AG04449 (cell line): ENCODE data around the gene INTS15.

Source experiments
- CTCF ChIA-PET: fragments of 350-600 bp; formaldehyde crosslinking; extraction: SDS; loops from one replicate; lab custom pipeline; 2021; ENCODE audit warnings: antibody characterized with exemption; lab: Yijun Ruan, JAX
- POLR2A ChIA-PET: fragments of 400-600, 350-600 bp; formaldehyde crosslinking; extraction: SDS; loops from one replicate; lab custom pipeline; 2020; ENCODE audit warnings: antibody characterized with exemption, inconsistent platforms; lab: Yijun Ruan, JAX
- DNase-seq: peaks from one replicate; pipeline ENCODE4 v3.0.0-alpha.2; 2010; ENCODE audit warnings: low read depth, low spot score
- H3K4me3 ChIP-seq: 2 replicates; pipeline ENCODE4 v1.5.1; 2011; ENCODE audit warnings: low read depth, mild to moderate bottlenecking, control low read depth, low read length
- TF ChIP-seq, protein P1 (sequence below): IDR thresholded peaks from one replicate; pipeline ENCODE4 v1.5.1; 2011; ENCODE audit warnings: mild to moderate bottlenecking, moderate library complexity, low read length, control low read depth, inconsistent platforms; ENCODE audit not compliant: insufficient read depth; ENCODE audit errors: missing control alignments

Gene INTS15

DNA sequence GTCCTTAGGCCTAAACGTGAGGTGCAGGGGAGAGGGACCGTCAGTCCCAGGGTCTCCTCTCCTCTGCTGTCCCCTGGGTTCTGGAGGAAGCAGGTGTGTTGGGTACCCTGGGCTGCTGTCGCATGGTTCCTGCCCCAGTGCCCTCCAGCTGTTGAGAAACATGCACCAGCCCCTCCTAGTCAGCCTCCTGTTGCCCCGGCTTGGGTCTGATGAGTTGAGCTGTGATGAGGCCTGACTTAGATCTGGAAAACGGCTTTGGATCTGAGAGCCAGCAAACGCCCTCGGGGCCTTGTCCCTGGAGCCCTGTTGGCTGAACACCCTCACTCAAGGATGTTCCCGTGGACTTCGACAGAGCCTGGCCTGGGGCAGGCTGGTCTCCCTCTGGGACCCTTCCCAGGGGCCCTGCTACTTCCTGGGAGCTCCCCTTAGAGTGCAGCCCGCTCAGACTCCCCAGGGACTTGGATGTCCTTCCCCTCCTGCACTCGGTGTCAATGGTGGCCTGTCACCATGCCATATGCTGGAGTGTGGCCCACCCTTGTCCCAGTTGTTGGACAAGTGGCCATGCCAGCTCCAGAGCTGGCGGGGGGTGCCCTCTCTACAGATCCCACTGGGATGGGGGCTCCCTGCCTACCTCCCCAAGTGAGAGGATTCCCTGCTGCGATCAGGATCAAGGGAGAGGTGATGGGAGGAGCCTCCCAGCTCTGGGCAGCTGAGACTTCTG is 59.6 kb downstream of the INTS15 start:
- DNase-seq: no peak
- ChIA-PET POLR2A (interaction anchor here (1.1 to 1.3 kb wide), 2 partner anchors 9 to 12 kb away, joined by 3 to 4 read pairs; partner anchors contain the start of gene ZNF316), CTCF (no interaction called here)
- H3K4me3 ChIP-seq: no peak overlapping the region
- TF ChIP-seq, protein P1, sequence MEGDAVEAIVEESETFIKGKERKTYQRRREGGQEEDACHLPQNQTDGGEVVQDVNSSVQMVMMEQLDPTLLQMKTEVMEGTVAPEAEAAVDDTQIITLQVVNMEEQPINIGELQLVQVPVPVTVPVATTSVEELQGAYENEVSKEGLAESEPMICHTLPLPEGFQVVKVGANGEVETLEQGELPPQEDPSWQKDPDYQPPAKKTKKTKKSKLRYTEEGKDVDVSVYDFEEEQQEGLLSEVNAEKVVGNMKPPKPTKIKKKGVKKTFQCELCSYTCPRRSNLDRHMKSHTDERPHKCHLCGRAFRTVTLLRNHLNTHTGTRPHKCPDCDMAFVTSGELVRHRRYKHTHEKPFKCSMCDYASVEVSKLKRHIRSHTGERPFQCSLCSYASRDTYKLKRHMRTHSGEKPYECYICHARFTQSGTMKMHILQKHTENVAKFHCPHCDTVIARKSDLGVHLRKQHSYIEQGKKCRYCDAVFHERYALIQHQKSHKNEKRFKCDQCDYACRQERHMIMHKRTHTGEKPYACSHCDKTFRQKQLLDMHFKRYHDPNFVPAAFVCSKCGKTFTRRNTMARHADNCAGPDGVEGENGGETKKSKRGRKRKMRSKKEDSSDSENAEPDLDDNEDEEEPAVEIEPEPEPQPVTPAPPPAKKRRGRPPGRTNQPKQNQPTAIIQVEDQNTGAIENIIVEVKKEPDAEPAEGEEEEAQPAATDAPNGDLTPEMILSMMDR: no peak

DNA sequence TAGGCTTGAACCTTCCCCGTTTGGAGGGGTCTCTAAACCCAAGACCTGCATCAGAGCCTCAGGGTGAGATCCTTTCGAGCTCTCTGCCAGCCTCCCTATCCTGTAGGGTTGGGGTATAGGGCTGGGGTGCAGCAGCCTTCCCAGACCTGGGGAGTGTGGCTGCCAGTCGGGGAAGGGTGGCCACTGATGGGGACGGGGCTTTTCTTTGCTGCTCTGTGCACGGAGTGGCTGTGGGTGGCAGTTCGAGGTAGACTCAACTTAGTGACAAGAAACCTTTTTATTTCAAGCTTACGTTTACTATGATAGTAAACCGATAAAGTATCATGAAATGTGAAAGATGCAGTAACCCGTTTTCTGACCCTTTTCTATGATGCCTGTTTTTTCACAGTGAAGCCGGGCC is 60.3 kb downstream of the INTS15 start:
- no peak overlapping the region for H3K4me3 ChIP-seq
- ChIA-PET POLR2A (interaction anchor here (1.1 to 1.3 kb wide), 2 partner anchors 9 to 13 kb away, joined by 3 to 4 read pairs; partner anchors contain the start of gene ZNF316), CTCF (no interaction called here)
- TF ChIP-seq, protein P1: no peak
- no peak for DNase-seq

DNA sequence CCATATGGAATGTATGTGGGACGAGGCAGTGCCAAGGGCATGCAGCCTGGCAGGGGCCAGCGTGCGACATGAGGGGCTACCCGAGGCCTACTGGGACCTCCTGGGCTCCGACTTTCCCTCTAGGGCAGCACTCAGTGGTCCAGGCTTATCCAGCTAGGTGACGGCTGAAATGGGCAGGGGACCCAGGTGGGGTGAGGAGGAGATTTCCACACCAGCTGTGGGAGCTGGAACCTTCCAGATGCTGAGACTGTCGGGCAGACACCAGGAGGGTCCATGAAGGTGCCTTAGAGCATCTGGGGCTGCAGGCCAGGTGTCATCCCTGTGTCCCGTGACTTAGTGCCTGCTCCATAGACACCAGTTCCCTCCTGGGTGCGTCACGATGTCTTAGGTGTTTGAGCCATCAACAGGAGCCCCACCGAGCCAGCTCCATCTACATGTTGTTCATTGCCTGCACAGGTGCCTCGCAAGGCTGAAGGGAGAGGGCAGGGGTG is 60.7 kb downstream of the INTS15 start:
- TF ChIP-seq, protein P1: no peak
- no peak for DNase-seq
- no peak overlapping the region for H3K4me3 ChIP-seq
- POLR2A ChIA-PET: interaction anchor here (1.1 kb wide), 1 partner anchor 8 kb away, joined by 3 read pairs; no protein-coding TSS in a partner anchor
- CTCF ChIA-PET: interaction anchor here (1.2 kb wide), 1 partner anchor 12 kb away, joined by 3 read pairs; no protein-coding TSS in a partner anchor

DNA sequence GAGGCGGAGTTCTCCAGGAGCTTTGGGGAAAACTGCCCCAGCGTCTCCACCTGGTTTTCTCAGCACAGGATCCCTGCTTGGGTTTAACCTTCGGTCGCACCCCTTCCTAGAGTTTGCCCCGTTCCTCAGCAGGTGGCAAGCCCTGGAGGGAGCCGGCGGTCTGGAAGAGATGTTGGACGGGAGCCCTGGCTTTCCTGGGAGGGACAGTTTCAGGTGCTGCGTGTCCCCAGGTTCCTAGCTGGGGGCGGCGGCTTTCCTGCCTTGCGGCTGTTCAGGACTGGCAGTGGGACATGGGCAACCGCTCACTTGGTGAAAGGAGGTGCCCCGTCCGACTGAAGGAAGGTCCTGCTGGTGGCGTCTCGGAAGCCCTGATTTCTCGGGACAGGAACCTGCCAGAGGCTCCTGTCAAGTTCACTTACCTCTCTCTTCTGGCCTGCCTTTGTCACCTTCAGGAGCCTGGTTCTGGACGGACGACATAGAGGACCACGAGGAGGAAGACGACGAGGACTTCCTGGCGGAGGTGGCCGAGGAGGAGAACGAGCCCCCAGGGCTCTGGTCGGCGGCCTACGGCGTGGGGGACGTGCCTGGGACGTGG is 62.1 kb downstream of the INTS15 start:
- TF ChIP-seq, protein P1: no peak
- H3K4me3 ChIP-seq: no peak overlapping the region
- POLR2A ChIA-PET: no interaction called here
- DNase-seq: no peak
- CTCF ChIA-PET: no interaction called here

DNA sequence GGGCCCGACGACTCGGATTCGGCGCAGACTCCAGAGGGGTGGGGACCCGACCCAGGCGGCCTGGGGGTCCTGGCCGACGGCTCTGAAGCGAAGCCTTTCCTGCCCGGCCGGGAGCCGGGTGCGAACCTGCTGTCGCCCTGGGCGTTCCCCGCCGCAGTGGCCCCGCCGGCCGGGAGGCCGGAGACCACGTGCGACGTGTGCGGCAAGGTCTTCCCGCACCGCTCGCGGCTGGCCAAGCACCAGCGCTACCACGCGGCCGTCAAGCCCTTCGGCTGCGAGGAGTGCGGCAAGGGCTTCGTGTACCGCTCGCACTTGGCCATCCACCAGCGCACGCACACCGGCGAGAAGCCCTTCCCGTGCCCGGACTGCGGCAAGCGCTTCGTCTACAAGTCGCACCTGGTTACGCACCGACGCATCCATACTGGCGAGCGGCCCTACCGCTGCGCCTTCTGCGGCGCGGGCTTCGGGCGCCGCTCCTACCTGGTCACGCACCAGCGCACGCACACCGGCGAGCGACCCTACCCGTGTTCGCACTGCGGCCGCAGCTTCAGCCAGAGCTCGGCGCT is 62.7 kb downstream of the INTS15 start:
- ChIA-PET POLR2A (no interaction called here), CTCF (no interaction called here)
- no peak for DNase-seq
- H3K4me3 ChIP-seq: no peak overlapping the region
- TF ChIP-seq, protein P1: no peak
